Urothelium cell line (cell line): Measurements from ENCODE around the gene LGR6.
"Not testable (repeated sequence)": the region's sequence is repeated elsewhere in the genome, so short reads cannot be mapped to it uniquely, and the experiment has no call there.

Experiments
- DNase-seq: peaks from one replicate; pipeline ENCODE4 v3.0.0; 2011; ENCODE audit warnings: low spot score, mixed read lengths
- FAIRE-seq: peaks from 2 replicates; lab custom pipeline; 2011; peaks lifted over from hg19 to GRCh38; lab: Jason Lieb, UNC

The LGR6 gene

GRCh38 chr1:202193614-202194327, at the start of gene LGR6:
Gene LGR6, plus strand, starts transcription at chr1:202193799. Its CDS starts 191 bp downstream, at chr1:202193990.
- FAIRE-seq (no peak), DNase-seq (no peak)

GRCh38 chr1:202144402-202145067, 49.1 kb upstream of the LGR6 start, which contains the start of gene ARL8A:
Gene ARL8A, minus strand, starts transcription at chr1:202144737. Its CDS starts 165 bp downstream, at chr1:202144572.
- no peak for FAIRE-seq
- peak; percentile 85 for DNase-seq

- peak; percentile 39 for DNase-seq
- FAIRE-seq, result no peak
Observed at GRCh38 chr1:202145068-202145743, 48.4 kb upstream of the LGR6 start.

- not testable (repeated sequence) for DNase-seq, FAIRE-seq
Observed at GRCh38 chr1:202145744-202146140, 47.9 kb upstream of the LGR6 start.

GRCh38 chr1:202146279-202146678, 47.3 kb upstream of the LGR6 start:
- DNase-seq, result no peak
- no peak for FAIRE-seq

GRCh38 chr1:202146993-202147392, 46.6 kb upstream of the LGR6 start:
- FAIRE-seq (no peak), DNase-seq (no peak)

GRCh38 chr1:202148391-202148790, 45.2 kb upstream of the LGR6 start:
- no peak for FAIRE-seq
- no peak for DNase-seq

- FAIRE-seq, result no peak
- no peak for DNase-seq
Observed at GRCh38 chr1:202149566-202149965, 44.0 kb upstream of the LGR6 start.

GRCh38 chr1:202150187-202150586, 43.4 kb upstream of the LGR6 start:
- FAIRE-seq (no peak), DNase-seq (no peak)

GRCh38 chr1:202150602-202151001, 43.0 kb upstream of the LGR6 start:
- DNase-seq (no peak), FAIRE-seq (no peak)

GRCh38 chr1:202151045-202151444, 42.6 kb upstream of the LGR6 start:
- FAIRE-seq (no peak), DNase-seq (no peak)

- no peak for DNase-seq
Observed at GRCh38 chr1:202152399-202152798, 41.2 kb upstream of the LGR6 start.

GRCh38 chr1:202153284-202153683, 40.3 kb upstream of the LGR6 start:
- DNase-seq (no peak), FAIRE-seq (no peak)

More at GRCh38 chr1:202152399-202152798, 41.2 kb upstream of the LGR6 start:
- FAIRE-seq, result no peak

- FAIRE-seq (no peak), DNase-seq (no peak)
Observed at GRCh38 chr1:202154148-202154765, 39.3 kb upstream of the LGR6 start.

GRCh38 chr1:202154766-202155477, 38.7 kb upstream of the LGR6 start:
- DNase-seq (no peak), FAIRE-seq (no peak)

GRCh38 chr1:202155478-202156021, 38.0 kb upstream of the LGR6 start:
- no peak for FAIRE-seq

GRCh38 chr1:202156590-202156989, 37.0 kb upstream of the LGR6 start:
- DNase-seq (no peak), FAIRE-seq (no peak)

More at GRCh38 chr1:202155478-202156021, 38.0 kb upstream of the LGR6 start:
- DNase-seq, result peak; percentile 67

GRCh38 chr1:202157945-202158344, 35.7 kb upstream of the LGR6 start:
- no peak for FAIRE-seq

GRCh38 chr1:202158810-202159533, 34.6 kb upstream of the LGR6 start:
- DNase-seq (no peak), FAIRE-seq (no peak)

More at GRCh38 chr1:202157945-202158344, 35.7 kb upstream of the LGR6 start:
- DNase-seq, result no peak
